IMR-90 (cell line): ENCODE results near the gene PCDHGC5. TPM values are rescaled to one million over a fixed set of nuclear protein-coding genes. Genes with fewer than 3 reads are reported as not detected.

Experiments used
- ATAC-seq: fragments of 200-7000 bp; cut with Tn5 transposase; 2 replicates; pipeline ENCODE4 v1.9.1; 2020; ENCODE audit warnings: low read depth, mild to moderate bottlenecking, moderate library complexity
- BruUV-seq: library from RNA; stranded (reverse); fragments of 400-500 nt; replicated peaks from 2 replicates; lab custom pipeline; 2021; lab: Mats Ljungman, UMichigan
- CTCF ChIA-PET: fragments of 300-600 bp; formaldehyde crosslinking; extraction: SDS; loops from one replicate; lab custom pipeline; 2021; ENCODE audit warnings: antibody characterized with exemption; lab: Yijun Ruan, JAX
- POLR2A ChIA-PET: fragments of 300-600 bp; sonication (Branson Sonifier 250); formaldehyde crosslinking; loops from one replicate; lab custom pipeline; 2022; ENCODE audit warnings: antibody characterized with exemption; ENCODE audit not compliant: unreplicated experiment; lab: Charles Lee
- DNase-seq: peaks from one replicate; pipeline ENCODE4 v3.0.0; 2013
- H2AFZ ChIP-seq: replicated peaks from 2 replicates; pipeline ENCODE3; 2013; ENCODE audit warnings: low read length, mild to moderate bottlenecking; ENCODE audit not compliant: poor library complexity
- H2AK5ac ChIP-seq: 2 replicates; pipeline ENCODE4 v1.6.1; 2013; ENCODE audit warnings: low read depth, low read length, inconsistent platforms
- H2AK9ac ChIP-seq: replicated peaks from 2 replicates; pipeline ENCODE3; 2013; ENCODE audit warnings: mild to moderate bottlenecking, low read depth, low read length, moderate library complexity; ENCODE audit not compliant: poor library complexity
- H2BK120ac ChIP-seq: 2 replicates; pipeline ENCODE4 v1.6.1; 2013; ENCODE audit warnings: low read depth, low read length, inconsistent platforms
- H2BK15ac ChIP-seq: 3 replicates; pipeline ENCODE4 v1.6.1; 2013; ENCODE audit warnings: low read depth, low read length, inconsistent platforms
- H2BK20ac ChIP-seq: 2 replicates; pipeline ENCODE4 v1.6.1; 2013; ENCODE audit warnings: low read depth, mild to moderate bottlenecking, inconsistent platforms, low read length, moderate library complexity
- H2BK5ac ChIP-seq: 2 replicates; pipeline ENCODE4 v1.6.1; 2013; ENCODE audit warnings: mild to moderate bottlenecking, low read depth, low read length, inconsistent platforms; ENCODE audit not compliant: poor library complexity, severe bottlenecking
- H3K14ac ChIP-seq: replicated peaks from 2 replicates; pipeline ENCODE4 v1.6.1; 2013; ENCODE audit warnings: low read depth, low read length, inconsistent platforms
- H3K18ac ChIP-seq: 2 replicates; pipeline ENCODE4 v1.6.1; 2013; ENCODE audit warnings: low read depth, low read length, control low read depth
- H3K23ac ChIP-seq: 2 replicates; pipeline ENCODE4 v1.6.1; 2013; ENCODE audit warnings: low read depth, low read length, inconsistent platforms
- H3K27ac ChIP-seq: 2 replicates; pipeline ENCODE4 v1.5.1; 2013; ENCODE audit warnings: mild to moderate bottlenecking, control low read depth, low read length; ENCODE audit not compliant: insufficient read depth
- H3K27me3 ChIP-seq: 2 replicates; pipeline ENCODE4 v1.6.1; 2013; ENCODE audit warnings: low read length; ENCODE audit not compliant: control insufficient read depth, insufficient read depth
- H3K36me3 ChIP-seq: 2 replicates; pipeline ENCODE4 v1.6.1; 2013; ENCODE audit warnings: low read length, mixed read lengths; ENCODE audit not compliant: control insufficient read depth, insufficient read depth
- H3K4ac ChIP-seq: 2 replicates; pipeline ENCODE4 v1.6.1; 2013; ENCODE audit warnings: low read depth, low read length, inconsistent platforms
- H3K4me1 ChIP-seq: 2 replicates; pipeline ENCODE4 v1.6.1; 2013; ENCODE audit warnings: low read length, mixed read lengths; ENCODE audit not compliant: control insufficient read depth, insufficient read depth
- H3K4me2 ChIP-seq: 2 replicates; pipeline ENCODE4 v1.6.1; 2013; ENCODE audit warnings: low read depth, mild to moderate bottlenecking, control low read depth, low read length, moderate library complexity
- H3K4me3 ChIP-seq: 2 replicates; pipeline ENCODE4 v1.5.1; 2013; ENCODE audit warnings: low read depth, mild to moderate bottlenecking, control low read depth, low read length, moderate library complexity; ENCODE audit not compliant: insufficient read depth
- H3K56ac ChIP-seq: 2 replicates; pipeline ENCODE4 v1.6.1; 2013; ENCODE audit warnings: low read length, inconsistent platforms; ENCODE audit not compliant: insufficient read depth; ENCODE audit errors: extremely low read depth
- H3K79me1 ChIP-seq, 2 experiments: 2 replicates each; pipeline ENCODE4 v1.6.1; 2013; ENCODE audit warnings: low read length in 2 of 2, inconsistent platforms in 1 of 2, low read depth in 1 of 2
- H3K9ac ChIP-seq: 2 replicates; pipeline ENCODE4 v1.6.1; 2013; ENCODE audit warnings: low read depth, low read length, control low read depth
- H3K9me1 ChIP-seq: 2 replicates; pipeline ENCODE4 v1.6.1; 2013; ENCODE audit warnings: low read length, inconsistent platforms; ENCODE audit not compliant: insufficient read depth
- H3K9me3 ChIP-seq: 2 replicates; pipeline ENCODE4 v1.6.1; 2013; ENCODE audit warnings: low read length; ENCODE audit not compliant: control insufficient read depth, insufficient read depth
- H4K20me1 ChIP-seq: 2 replicates; pipeline ENCODE4 v1.6.1; 2013; ENCODE audit warnings: low read length, inconsistent platforms; ENCODE audit not compliant: insufficient read depth
- H4K5ac ChIP-seq: 2 replicates; pipeline ENCODE4 v1.6.1; 2013; ENCODE audit warnings: mild to moderate bottlenecking, low read depth, low read length, control low read depth
- H4K8ac ChIP-seq, 2 experiments: 2 replicates each; pipeline ENCODE4 v1.6.1; 2013; ENCODE audit warnings: low read depth in 2 of 2, low read length in 2 of 2, control low read depth in 1 of 2, inconsistent platforms in 1 of 2
- H4K91ac ChIP-seq: 2 replicates; pipeline ENCODE4 v1.6.1; 2013; ENCODE audit warnings: low read depth, low read length, inconsistent platforms; ENCODE audit not compliant: insufficient read depth
- POLR2A ChIP-seq: IDR thresholded peaks from 2 replicates; pipeline ENCODE4 v1.6.1; 2012; ENCODE audit warnings: mild to moderate bottlenecking, low read depth, low read length
- RAD21 ChIP-seq: IDR thresholded peaks from 2 replicates; pipeline ENCODE4 v1.6.1; 2012; ENCODE audit warnings: low read length, improper control_type of control experiment
- SMC3 ChIP-seq: fragments of 150-350 bp; IDR thresholded peaks from 2 replicates; pipeline ENCODE4 v1.6.1; 2016; ENCODE audit warnings: low read depth, mild to moderate bottlenecking, antibody characterized with exemption, low read length, moderate library complexity
- WGBS, 2 experiments: methylation state at CpG; one replicate each; pipeline versions ENCODE4 v1.1.5 to v1.1.7; 2013; ENCODE audit warnings: missing lambda C conversion rate in 2 of 2; ENCODE audit not compliant: insufficient read length in 1 of 2; ENCODE audit errors: extremely low coverage in 2 of 2; 5-methylcytosine and 5-hydroxymethylcytosine counted together
- dilution Hi-C: fragments of 300-500 bp; cut with HindIII; formaldehyde crosslinking; loops from one replicate; pipeline ENCODE4 v1.14.3; 2018; ENCODE audit warnings: low sequenced_read_pairs; ENCODE audit not compliant: unreplicated experiment
- in situ Hi-C: fragments of 300-500 bp; cut with MboI; formaldehyde crosslinking; loops from 3 replicates; pipeline ENCODE4 v1.14.3; 2019; ENCODE audit warnings: low sequenced_read_pairs, inconsistent platforms, mixed read lengths
- intact Hi-C: fragments of 100-400 bp; cut with micrococcal nuclease; formaldehyde crosslinking; loops from 2 replicates; pipeline ENCODE4 v1.10.0; 2022
- polyA plus RNA-seq, 3 experiments: library from polyadenylated mRNA; depleted of rRNA; stranded (reverse); fragments of >200 nt; gene quantifications; 2 replicates each; pipeline ENCODE4 v1.2.3, GENCODE V29; 2012; ENCODE audit warnings: low replicate concordance in 1 of 3
- total RNA-seq: library from RNA; depleted of rRNA; stranded (reverse); fragments of >200 nt; gene quantifications from 2 replicates; pipeline ENCODE4 v1.2.3, GENCODE V29; 2012

Gene PCDHGC5
- total and polyA plus RNA-seq, 2 of the 4 experiments (the other 2 are of a cell fraction): 2.9 to 3.8 TPM

- no peak for DNase-seq
- no peak overlapping the region for H2AK9ac ChIP-seq
- no peak overlapping the region for H3K18ac ChIP-seq
- H4K5ac ChIP-seq: no peak overlapping the region
- no peak overlapping the region for H4K91ac ChIP-seq
- H3K9me1 ChIP-seq: no peaks in the 10 kb centered on the region
- H2AK5ac ChIP-seq: no peak overlapping the region
- H3K79me1 ChIP-seq: peaks cover 28 to 33% of the 10 kb centered on the region in 2 experiments
- no peaks in the 10 kb centered on the region for H4K20me1 ChIP-seq
- H3K9me3 ChIP-seq: peaks cover 10% of the 10 kb centered on the region; the same call in 1 of the 2 replicates
- H3K36me3 ChIP-seq: peaks cover 11% of the 10 kb centered on the region
- WGBS, 2 experiments: 63% methylated on average over 25 of the region's 50 CpGs; no CpG with 5 or more reads in 1 of the 2 experiments
- no peak overlapping the region for H3K9ac ChIP-seq
- no peak overlapping the region for H3K4ac ChIP-seq
- no peak overlapping the region for H2BK120ac ChIP-seq
- H3K14ac ChIP-seq: no peak overlapping the region
- ChIA-PET CTCF (no interaction called here), POLR2A (no interaction called here)
- H2BK20ac ChIP-seq: no peak overlapping the region
- TF ChIP-seq POLR2A: no peak
- TF ChIP-seq RAD21: no peak
- no peak for TF ChIP-seq SMC3
- no peak overlapping the region for H3K4me3 ChIP-seq
- H3K4me2 ChIP-seq: no peak overlapping the region
- in situ Hi-C loops (no loop called here), intact Hi-C loops (no loop called here), dilution Hi-C loops (no loop called here)
- no peak overlapping the region for H4K8ac ChIP-seq
- peaks cover 2% of the 10 kb centered on the region; the same call in 1 of the 2 replicates for H3K4me1 ChIP-seq
- H2AFZ ChIP-seq: no peak overlapping the region
- no peak overlapping the region for H3K27ac ChIP-seq
- no peaks in the 10 kb centered on the region for H3K27me3 ChIP-seq
- BruUV-seq: no TSS peak
- H3K23ac ChIP-seq: no peak overlapping the region
- no peak for ATAC-seq
- no peak overlapping the region for H3K56ac ChIP-seq
- no peak overlapping the region for H2BK5ac ChIP-seq
- no peak overlapping the region for H2BK15ac ChIP-seq
Observed at GRCh38 chr5:141441571-141442170, 47.2 kb upstream of the PCDHGC5 start.
